GM21526 (cell line): ENCODE results near the gene SLC28A3.

ENCODE experiments used
- ATAC-seq: cut with Tn5 transposase; IDR thresholded peaks from one replicate; pipeline ENCODE4 v1.9.1; 2021; ENCODE audit warnings: moderate library complexity; ENCODE audit not compliant: unreplicated experiment, low FRiP score

SLC28A3 gene

DNA sequence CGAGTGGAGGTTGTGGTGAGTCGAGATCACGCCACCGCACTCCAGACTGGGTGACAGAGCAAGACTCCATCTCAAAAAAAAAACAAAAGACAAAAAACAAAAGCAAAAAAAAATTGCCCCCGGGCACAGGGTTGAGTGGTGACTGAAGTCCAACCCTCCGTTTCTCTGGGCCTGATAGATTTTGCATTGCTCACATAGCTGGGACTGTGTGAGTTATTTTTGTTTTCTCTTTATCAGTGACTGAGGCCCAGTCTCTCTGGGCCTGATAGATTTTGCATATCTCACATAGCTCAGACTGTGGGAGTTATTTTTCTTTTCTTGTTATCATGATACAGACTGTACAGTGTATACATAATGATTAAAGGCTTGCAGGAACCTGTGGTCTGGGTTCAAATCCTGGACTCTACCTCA, 2.6 kb upstream of the SLC28A3 start:
- ATAC-seq = no peak

DNA sequence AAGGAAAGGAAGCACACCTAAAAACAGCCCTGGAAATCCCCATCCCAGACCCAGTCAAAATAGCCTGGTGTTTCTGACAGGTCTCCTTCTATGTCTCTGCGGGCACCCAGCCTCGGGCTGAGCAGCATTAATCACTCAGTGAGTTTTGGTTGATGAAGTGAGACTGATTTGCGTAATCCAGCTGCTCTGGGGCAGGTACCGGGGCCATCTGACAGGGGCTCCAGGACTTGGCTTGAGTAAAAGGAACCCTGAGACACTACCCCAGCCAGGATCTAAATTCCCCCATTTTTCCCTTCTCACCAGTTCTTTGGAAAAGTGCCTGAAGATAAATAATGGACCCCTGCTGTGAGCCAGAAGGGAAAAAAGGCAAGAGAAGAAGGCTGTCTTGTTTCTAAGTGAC, 596 bp downstream of the SLC28A3 start:
- no peak for ATAC-seq

DNA sequence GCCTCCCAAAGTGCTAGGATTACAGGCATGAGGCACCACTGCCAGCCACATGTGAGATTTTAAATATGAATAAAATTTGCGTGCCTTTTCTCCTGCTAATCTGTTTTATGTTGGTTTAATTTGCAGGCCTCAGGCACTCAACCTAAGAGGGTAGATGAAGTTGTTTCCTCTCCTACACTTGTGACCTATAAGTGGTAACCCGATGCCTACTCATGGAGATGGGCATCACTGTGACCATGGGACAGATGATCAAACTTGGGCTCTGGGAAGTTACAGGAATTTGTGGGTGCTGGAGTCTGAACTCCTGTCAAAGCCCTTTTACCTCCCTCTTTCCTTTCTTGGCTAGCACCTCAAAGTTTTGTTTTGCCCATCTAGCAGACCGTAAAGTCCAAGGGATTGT, 1.1 kb downstream of the SLC28A3 start:
- ATAC-seq = no peak

DNA sequence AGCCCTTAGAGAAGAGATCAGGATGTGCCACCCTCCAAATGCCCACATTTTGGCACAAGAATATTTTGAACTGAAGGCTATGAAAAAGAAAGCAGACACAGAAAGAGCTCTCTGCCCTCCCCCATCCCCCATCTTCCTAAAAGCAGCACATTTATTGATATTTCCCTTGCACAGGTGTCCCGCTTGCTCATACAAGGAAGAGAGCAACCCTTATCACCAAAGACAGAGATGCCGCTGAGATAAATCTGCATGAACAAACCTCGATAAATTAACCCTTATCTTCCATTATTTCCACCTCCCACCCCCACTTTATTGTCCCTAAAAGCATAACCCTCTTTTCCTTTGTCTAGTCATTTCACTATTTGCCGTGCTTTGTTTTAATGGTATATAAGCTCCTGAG, 1.8 kb downstream of the SLC28A3 start:
- ATAC-seq = no peak

DNA sequence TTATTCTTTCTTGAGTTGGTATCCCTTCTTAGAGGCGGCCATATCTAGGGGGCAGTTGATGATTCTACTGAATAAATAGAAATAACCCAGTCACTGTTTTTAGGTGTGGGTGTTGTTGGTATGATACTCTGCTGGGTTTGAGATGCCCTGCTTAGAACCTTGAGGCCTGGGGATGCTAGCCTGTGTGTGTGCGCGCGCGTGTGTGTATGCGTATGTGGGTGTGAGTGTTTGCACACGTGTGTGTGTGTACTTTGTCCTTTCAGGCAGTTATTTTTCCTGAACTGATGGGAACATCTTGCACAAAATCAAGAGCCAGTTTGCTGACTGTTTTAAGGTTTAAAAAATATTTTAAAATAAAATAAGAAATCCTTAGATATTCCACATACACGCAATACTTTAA, 3.3 kb downstream of the SLC28A3 start:
- ATAC-seq = no peak

DNA sequence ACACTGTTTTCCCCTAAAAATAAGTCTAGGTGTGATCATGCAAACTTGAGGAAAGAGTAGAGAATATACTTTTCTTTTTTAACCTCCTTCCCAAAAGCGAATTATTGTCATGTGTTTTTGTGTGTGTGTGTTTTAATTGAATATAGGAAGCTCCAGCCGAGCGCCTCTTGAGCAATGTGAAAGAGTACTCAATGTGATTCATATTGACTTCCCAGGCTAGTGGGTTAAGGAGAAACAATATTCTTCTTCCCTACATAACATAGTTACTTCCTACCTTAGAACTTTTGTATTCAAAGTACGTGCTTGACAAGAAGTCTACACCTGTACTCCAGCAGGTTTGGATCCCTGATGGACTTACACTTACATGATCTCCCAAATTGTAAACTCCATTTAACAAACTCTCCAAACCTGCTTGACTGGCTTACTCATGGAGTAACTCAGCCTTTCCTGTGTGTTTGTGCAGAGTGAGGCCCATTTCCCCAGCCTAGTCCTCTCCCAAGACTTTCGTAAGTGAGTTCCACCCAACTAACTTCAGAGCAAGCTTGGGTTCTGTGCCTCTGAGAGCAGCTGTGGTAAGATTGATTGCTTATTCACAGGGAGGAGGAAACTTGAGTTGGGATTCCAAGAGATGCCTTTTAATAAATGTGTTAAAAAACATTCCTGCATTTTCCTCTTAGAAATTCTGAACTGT, 9.3 kb downstream of the SLC28A3 start:
- no peak for ATAC-seq

DNA sequence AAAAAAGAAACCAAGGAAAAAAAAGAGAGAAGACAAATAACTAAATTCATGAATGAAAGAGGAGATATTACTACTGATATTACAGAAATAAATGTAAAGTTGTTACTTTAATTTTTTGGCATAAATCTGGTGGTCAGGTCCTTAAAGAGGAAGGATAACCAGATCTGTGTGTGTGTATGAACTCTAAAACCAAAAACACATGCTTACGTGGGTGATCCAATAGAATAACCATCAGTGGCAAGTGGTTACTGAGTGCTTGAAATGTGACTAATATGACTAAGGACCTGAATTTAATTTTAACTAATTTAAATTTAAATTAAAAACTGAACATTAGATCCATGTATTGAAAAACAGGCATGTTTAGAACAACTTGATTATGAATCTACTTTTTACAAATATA, 10.3 kb downstream of the SLC28A3 start:
- no peak for ATAC-seq

DNA sequence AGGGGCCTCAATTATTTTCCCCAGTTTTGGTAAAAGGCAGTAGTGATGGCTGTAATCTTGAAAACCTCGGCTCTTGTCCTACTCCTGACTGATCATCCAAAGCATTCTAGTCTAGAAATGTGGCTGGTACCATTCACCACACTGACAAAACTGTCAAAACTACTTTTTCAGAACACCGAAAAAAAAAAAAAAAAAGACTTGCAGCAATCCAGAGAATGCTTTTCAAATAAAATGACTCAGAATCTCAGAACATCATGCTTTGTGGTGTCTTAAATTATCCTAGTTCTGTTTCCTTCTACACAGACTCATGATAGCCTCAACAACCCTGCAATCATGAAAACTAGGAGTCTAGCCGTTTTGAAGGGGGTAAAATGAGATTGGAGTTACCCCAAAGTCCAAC, 13.4 kb downstream of the SLC28A3 start:
- no peak for ATAC-seq

DNA sequence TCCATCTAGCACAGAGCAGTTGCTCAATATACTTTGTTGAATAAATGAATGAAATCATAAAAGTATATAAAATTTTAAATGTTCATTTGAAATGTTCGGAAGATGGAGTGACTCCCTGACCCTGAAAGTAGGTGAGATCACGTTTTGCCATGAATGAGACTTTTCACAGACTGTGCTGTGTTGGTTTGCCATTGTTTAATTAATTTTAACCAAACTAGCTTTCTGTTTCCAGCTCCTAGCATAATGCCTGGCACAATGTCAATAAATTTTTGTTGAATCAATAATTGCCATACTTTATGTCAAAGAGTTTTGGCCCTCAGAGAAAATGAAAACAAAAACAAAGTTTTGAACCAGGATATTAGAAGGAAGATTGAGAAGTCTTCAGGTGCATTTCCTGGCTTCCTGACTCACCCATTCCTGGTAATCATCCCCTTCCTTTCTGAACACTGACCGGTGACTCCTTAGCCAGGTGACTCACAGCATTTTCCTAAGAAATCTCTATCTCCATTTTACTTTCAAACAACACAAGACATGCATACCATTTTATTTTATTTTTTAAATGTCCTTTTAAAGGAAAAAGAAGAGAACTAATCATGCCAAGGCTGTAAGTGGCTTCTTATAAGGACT, 15.1 kb downstream of the SLC28A3 start:
- ATAC-seq = no peak

DNA sequence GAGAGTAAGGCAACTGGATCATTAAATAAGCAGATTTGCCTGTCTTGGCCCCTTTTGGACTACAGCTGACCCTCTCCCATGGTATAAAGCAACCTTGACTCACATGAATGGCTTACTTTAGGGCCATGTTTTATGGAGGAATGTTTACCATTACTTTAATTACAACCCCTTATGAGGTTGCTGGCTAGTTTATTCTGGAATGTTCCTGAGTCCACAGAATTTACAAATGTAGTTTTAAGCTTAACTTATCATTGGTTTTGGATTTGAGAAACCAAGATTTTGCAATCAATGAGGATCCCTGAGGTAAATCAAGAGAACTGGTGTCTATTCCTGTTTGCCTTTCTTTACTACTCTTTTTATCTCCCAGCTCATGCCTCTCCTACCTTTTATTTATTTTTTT, 15.7 kb downstream of the SLC28A3 start:
- no peak for ATAC-seq

DNA sequence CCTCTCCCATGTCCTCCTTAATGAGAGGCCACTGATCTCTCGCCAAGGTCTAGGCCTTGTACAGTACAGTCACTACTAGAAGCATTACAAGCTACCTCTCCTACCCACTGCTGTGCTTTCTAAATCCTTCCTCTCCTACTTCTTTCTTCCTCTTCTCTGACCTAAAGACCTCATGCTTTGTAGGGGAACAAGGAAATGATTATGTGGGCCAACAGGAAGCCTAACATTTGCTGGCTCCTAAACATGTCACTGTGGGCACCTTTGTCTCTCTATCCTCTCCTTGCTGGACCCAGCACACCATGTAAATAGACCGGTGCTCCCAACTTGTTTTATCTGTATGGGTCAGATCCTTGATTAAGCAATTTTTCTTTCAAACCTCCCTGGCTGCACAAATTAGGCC, 16.7 kb downstream of the SLC28A3 start:
- ATAC-seq = no peak

DNA sequence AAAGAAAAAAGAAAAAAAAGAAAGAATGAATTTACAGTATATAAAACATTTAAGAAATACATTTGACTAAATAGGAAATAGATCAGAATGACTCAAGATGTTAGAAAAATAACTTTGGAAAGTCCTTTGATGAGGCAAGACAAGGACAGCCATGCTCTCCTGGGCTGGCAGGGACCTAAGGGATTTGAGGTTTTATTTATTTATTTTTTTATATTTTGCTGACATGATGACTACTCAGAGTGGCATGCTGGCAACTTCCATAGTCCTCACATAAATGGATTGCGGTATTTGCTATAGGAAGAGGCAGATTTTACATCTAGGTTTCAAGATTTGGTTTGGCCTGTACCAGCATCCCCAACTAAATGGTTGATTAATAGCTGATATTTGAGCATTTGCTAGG, 17.7 kb downstream of the SLC28A3 start:
- no peak for ATAC-seq

DNA sequence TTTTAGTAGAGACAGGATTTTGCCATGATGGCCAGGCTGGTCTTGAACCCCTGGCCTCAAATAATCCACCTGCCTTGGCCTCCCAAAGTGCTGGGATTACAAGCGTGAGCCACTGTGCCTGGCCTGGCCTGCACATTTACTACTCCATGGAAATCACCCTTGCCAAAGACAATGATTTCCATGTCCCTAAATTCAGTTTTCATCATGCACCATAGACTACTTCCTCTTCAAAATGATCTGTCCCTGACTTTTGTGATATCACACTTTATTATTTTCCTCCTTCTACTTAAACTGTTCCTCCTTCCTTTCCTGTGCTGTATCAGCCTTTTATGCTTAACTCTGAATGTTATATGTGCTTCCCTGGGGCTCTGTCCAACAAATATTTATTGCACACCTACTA, 20.3 kb downstream of the SLC28A3 start:
- no peak for ATAC-seq

DNA sequence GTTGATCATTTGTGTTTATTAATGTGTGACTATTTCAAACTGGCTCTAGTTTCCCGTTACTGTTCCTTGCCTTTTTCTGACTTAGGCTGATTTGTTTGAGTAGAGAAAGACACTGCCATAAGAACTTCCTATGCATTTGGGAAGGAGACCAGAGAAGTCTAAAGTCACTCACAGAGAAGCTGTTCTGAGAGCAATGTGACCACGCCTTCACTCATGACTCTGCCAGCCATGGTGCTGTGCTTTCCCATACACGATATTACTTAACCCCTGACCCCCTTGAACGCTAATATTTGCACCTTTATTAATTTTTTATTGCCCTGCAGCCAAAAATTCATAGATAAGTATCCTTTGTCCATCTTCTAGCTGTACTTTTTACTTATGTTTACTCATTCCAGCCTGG, 20.9 kb downstream of the SLC28A3 start:
- ATAC-seq = no peak

DNA sequence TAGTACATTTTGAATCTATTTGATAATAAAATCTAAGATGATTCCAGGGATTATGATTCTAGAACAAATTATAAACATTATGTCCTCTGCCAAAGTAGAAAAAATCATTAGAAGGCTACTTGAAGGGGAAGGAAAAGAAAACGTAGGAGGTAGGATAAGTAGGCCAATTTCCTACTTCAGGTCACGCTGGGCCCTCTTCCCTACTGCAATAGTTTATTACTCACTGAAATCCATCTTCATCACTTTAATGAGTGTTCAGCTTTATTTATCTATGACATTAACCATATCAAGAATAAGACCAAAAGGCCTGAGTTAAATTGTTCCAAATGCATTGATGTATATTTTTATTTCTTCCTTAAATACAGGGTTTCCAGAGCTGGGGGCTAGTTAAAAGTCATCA, 21.6 kb downstream of the SLC28A3 start:
- no peak for ATAC-seq

DNA sequence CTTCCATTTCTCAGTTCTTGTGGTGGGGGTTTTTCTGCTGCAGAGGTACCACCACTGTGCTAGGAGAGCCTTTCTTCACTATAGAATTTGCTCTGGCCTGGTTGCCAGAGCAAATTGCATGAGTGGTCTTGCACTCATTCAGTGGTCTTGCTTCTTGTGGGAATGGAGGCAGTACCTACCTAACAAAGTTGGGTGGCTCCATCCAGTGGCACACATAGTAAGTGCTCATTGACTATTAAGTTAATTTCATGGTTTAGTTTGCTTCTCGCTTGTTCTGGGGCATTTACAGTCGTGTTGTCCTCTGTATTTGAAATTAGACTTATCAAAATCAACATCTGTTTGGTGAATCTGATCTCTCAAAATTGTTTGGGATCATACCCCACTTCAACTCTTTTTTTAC, 23.0 kb downstream of the SLC28A3 start:
- no peak for ATAC-seq

DNA sequence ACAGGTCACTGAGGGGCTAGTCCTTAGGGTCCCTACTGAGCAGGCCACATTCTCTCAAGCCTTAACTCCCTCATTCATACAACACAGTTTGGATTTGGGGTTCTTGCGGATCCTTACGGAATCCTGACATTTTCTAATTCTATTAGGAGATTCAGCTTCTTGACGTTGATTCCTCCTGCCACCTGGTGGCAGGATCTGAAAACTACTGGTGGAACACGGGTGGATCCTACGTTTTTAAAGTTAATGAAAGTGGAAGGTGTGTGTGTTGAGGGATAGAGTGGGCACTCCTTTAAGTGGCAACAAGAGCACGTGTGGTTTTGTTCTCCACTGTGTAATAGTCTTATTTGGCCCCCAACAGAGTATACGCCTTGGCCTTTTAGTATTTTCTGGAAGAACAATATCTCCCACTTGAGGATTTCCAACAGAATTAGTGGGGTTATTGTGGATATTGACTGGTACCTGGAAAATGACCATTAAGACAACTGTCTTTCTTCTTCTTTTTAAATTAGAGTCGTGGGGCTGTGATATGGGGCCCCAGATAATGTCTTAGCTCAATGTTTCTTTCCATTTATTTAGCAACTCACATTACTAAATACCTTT, 25.2 kb downstream of the SLC28A3 start:
- peak; percentile 68 for ATAC-seq

DNA sequence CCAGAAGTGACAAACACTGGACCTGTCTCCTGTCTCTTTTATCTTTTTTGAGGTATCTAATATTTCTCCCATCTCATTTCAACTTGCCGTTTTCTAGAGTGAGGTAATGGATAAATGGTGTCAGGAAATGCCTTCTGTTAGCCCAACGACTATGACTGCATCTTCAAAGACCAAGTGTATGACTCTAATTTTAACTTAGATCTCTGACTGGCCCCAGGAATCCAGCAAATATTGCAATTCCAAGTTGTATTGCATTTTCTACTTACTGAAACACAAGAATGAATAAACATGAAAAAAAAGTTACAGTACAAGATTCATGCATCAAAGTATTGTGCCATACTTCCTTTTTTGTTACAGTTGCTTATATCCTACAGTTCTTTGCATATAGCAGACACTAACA, 26.3 kb downstream of the SLC28A3 start:
- ATAC-seq = no peak

DNA sequence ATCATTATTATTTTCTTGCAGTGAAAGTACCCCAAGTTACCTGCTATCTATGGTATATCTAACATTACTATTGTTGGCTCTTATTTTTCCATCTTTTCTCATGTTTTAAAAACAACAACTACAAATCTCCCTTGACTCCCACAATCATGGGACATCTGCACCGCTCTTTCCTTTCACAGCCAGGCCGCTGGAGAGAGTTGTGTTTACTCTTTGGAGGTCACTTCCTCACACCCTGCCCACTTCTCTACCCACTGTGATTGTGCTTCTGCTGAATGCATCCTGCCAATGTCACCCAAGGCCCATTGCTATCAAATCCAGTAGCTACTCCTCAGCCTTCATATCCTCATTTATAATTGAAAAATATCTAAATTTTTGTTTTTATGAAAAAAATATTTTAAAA, 29.7 kb downstream of the SLC28A3 start:
- ATAC-seq = no peak

DNA sequence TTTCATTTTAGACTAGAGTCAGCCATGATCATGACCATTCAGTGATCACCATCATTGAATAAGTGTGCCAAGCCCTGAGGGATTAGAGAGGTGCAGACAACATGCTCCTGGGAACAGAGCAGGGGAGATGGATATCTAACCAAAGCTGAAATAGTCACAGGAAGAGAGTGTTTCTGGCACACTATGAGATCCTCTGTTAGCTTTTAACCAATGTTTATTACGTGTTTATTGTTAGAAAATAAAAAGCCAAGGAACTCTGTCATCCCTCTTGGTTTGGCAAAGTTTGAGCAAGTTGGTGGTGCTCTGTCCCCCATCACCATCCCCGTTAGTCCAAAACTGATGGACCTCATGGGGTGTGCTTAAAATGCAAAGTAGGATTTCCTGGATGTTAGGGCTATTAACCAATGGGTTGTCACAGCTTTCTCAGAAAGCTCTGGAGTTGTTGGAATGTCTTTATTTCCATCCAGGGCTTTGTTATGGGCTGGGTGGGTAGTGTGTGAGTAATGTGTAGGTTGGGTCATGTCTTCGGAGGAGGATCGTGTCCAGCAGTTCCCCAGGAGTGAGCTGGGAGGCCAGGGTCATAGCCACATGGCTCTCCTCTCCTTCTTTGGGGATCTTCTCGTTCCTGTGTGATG, 34.9 kb downstream of the SLC28A3 start:
- no peak for ATAC-seq

DNA sequence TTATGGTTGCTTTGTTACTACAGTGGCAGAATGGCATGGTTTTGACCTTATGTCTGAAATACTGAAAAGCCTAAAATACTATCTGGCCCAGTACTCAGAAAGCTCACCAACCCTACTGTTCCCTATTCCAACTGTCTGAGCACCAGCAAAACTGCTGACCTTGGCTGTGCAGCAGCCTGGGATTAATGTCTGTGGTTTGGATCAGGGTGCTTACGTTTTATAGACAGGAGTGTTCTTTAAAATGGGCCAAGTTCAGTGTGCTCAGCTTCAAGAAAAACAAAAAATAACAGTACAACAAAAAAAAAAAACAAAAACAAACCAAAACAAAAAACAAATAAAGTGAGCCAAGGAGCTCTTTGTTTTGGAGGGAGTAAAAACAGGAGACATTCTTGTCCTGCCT, 36.4 kb downstream of the SLC28A3 start:
- ATAC-seq = no peak

DNA sequence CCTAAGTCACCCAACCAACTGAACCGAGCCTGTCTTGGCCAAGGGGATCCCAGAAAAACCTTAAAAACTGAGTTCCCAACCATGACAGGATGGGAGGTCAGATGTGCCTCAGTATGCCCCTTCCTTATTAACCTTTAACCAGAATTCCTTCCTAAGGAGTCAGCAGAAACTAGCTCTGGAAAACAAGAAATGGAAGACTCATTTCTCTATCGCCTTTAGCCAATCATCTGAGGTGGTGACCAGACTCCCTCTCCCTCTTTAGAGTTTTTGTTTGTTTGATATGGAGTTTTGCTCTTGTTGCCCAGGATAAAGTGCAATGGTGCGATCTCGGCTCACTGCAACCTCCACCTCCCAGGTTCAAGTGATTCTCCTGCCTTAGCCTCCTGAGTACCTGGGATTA, 37.5 kb downstream of the SLC28A3 start:
- ATAC-seq = no peak
